Stomach smooth muscle (tissue), 2 donors: ENCODE results near the gene CLDN19.
"Not testable (repeated sequence)": the region's sequence is repeated elsewhere in the genome, so short reads cannot be mapped to it uniquely, and the experiment has no call there.

Source experiments
- H3K27ac ChIP-seq: one replicate; pipeline ENCODE4 v1.7.0; 2013; ENCODE audit warnings: mild to moderate bottlenecking, low read length, inconsistent platforms
- H3K27me3 ChIP-seq, 2 donors: one replicate each; pipeline ENCODE4 v1.7.0; 2013; ENCODE audit warnings: low read length in 2 of 2; ENCODE audit not compliant: insufficient read depth in 2 of 2, control insufficient read depth in 1 of 2
- H3K36me3 ChIP-seq, 2 donors: one replicate each; pipeline ENCODE4 v1.7.0; 2013; ENCODE audit warnings: low read length in 2 of 2; ENCODE audit not compliant: control insufficient read depth in 2 of 2, insufficient read depth in 2 of 2
- H3K4me1 ChIP-seq: one replicate; pipeline ENCODE4 v1.7.0; 2013; ENCODE audit warnings: low read length; ENCODE audit not compliant: control insufficient read depth, insufficient read depth
- H3K4me3 ChIP-seq, 2 donors: one replicate each; pipeline ENCODE4 v1.7.0; 2013; ENCODE audit warnings: low read length in 2 of 2
- H3K9ac ChIP-seq, 2 donors: one replicate each; pipeline ENCODE4 v1.7.0; 2013; ENCODE audit warnings: low read length in 2 of 2, mild to moderate bottlenecking in 1 of 2
- H3K9me3 ChIP-seq, 2 donors: one replicate each; pipeline ENCODE4 v1.7.0; 2013; ENCODE audit warnings: low read length in 2 of 2; ENCODE audit not compliant: control insufficient read depth in 2 of 2
- donor health status: healthy.
- donor health status: Pancreatic carcinoma.

The CLDN19 gene

GRCh38 chr1:42759114-42759513, 19.1 kb upstream of the CLDN19 start:
- no peaks in the 10 kb centered on the region for H3K9me3 ChIP-seq
- no peaks in the 10 kb centered on the region for H3K27me3 ChIP-seq
- H3K4me1 ChIP-seq = no peaks in the 10 kb centered on the region
- no peak overlapping the region for H3K27ac ChIP-seq
- no peak overlapping the region for H3K9ac ChIP-seq
- no peak overlapping the region for H3K4me3 ChIP-seq
- peaks cover 44 to 49% of the 10 kb centered on the region in 2 donors for H3K36me3 ChIP-seq

GRCh38 chr1:42758641-42759040, 18.6 kb upstream of the CLDN19 start:
- Histone ChIP-seq H3K27me3 (no peaks in the 10 kb centered on the region), H3K36me3 (peaks cover 47 to 53% of the 10 kb centered on the region in 2 donors), H3K9ac (no peak overlapping the region), H3K4me3 (no peak overlapping the region), H3K4me1 (no peaks in the 10 kb centered on the region), H3K27ac (no peak overlapping the region), H3K9me3 (no peaks in the 10 kb centered on the region)

- H3K4me1 ChIP-seq = no peaks in the 10 kb centered on the region
- no peak overlapping the region for H3K4me3 ChIP-seq
- H3K36me3 ChIP-seq = peaks cover 50 to 53% of the 10 kb centered on the region in 2 donors
- no peak overlapping the region for H3K9ac ChIP-seq
- H3K9me3 ChIP-seq = no peaks in the 10 kb centered on the region
- no peak overlapping the region for H3K27ac ChIP-seq
- no peaks in the 10 kb centered on the region for H3K27me3 ChIP-seq
These were observed 17.8 kb upstream of the CLDN19 start for GRCh38 chr1:42757892-42758275.

GRCh38 chr1:42756956-42757891, 17.2 kb upstream of the CLDN19 start:
- Histone ChIP-seq H3K9ac (no peak overlapping the region), H3K9me3 (no peaks in the 10 kb centered on the region), H3K27ac (no peak overlapping the region), H3K27me3 (no peaks in the 10 kb centered on the region), H3K4me1 (no peaks in the 10 kb centered on the region), H3K4me3 (no peak overlapping the region), H3K36me3 (peaks cover 57 to 59% of the 10 kb centered on the region in 2 donors)

GRCh38 chr1:42753070-42753469, 13.0 kb upstream of the CLDN19 start:
- Histone ChIP-seq H3K27me3 (no peaks in the 10 kb centered on the region), H3K4me3 (no peak overlapping the region), H3K27ac (no peak overlapping the region), H3K4me1 (no peaks in the 10 kb centered on the region), H3K36me3 (peaks cover 56 to 68% of the 10 kb centered on the region in 2 donors), H3K9me3 (no peaks in the 10 kb centered on the region), H3K9ac (no peak overlapping the region)

- Histone ChIP-seq H3K27me3 (no peaks in the 10 kb centered on the region), H3K4me3 (no peak overlapping the region), H3K27ac (no peak overlapping the region), H3K36me3 (peaks cover 53 to 64% of the 10 kb centered on the region in 2 donors), H3K9ac (no peak overlapping the region), H3K4me1 (no peaks in the 10 kb centered on the region), H3K9me3 (no peaks in the 10 kb centered on the region)
These were observed 12.2 kb upstream of the CLDN19 start for GRCh38 chr1:42752284-42752683.

- H3K4me3 ChIP-seq, H3K9me3 ChIP-seq, H3K9ac ChIP-seq, H3K27me3 ChIP-seq, H3K27ac ChIP-seq, H3K4me1 ChIP-seq: not testable (repeated sequence)
- peaks cover 52 to 65% of the 10 kb centered on the region in 2 donors for H3K36me3 ChIP-seq
These were observed 11.6 kb upstream of the CLDN19 start for GRCh38 chr1:42751511-42752070.

- H3K4me3 ChIP-seq = no peak overlapping the region
- peaks cover 37 to 59% of the 10 kb centered on the region in 2 donors for H3K36me3 ChIP-seq
- H3K9me3 ChIP-seq = no peaks in the 10 kb centered on the region
- H3K9ac ChIP-seq = no peak overlapping the region
- no peaks in the 10 kb centered on the region for H3K4me1 ChIP-seq
- no peaks in the 10 kb centered on the region for H3K27me3 ChIP-seq
- no peak overlapping the region for H3K27ac ChIP-seq
These were observed 10.0 kb upstream of the CLDN19 start for GRCh38 chr1:42750041-42750440.

- no peak overlapping the region for H3K27ac ChIP-seq
- no peaks in the 10 kb centered on the region for H3K4me1 ChIP-seq
- H3K9ac ChIP-seq = no peak overlapping the region
- H3K9me3 ChIP-seq = no peaks in the 10 kb centered on the region
- H3K4me3 ChIP-seq = no peak overlapping the region
- no peaks in the 10 kb centered on the region for H3K27me3 ChIP-seq
- H3K36me3 ChIP-seq = peaks cover 24 to 48% of the 10 kb centered on the region in 2 donors
These were observed 8.7 kb upstream of the CLDN19 start for GRCh38 chr1:42748461-42749410.

- Histone ChIP-seq H3K9me3 (no peaks in the 10 kb centered on the region), H3K36me3 (peaks cover 21 to 48% of the 10 kb centered on the region in 2 donors), H3K4me3 (no peak overlapping the region), H3K4me1 (no peaks in the 10 kb centered on the region), H3K9ac (no peak overlapping the region), H3K27me3 (no peaks in the 10 kb centered on the region), H3K27ac (no peak overlapping the region)
These were observed 8.0 kb upstream of the CLDN19 start for GRCh38 chr1:42748021-42748420.
